ENCODE data around the gene EIF2AK3.
"Not testable (repeated sequence)": the region's sequence is repeated elsewhere in the genome, so short reads cannot be mapped to it uniquely, and the experiment has no call there.

Gene EIF2AK3

DNA sequence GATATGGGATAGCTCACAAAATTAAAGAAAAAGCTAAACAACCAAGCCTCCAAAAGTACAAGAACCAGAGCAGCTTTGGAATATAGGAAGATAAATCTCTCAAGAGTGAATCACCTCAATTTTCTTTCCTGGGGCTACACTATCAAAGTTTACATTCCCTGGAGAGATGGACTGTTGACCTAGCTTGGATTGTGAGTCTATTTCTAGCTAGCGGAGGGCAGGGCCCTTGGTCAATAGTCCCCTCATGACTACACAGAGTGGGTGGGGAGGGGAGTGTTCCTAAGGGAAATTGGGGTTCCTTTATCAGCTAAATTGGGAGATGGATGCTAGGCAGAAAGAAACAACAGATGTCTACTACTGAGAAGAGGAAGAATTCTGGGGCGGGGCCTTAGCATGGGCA is 29.9 kb upstream of the EIF2AK3 start:
- Histone ChIP-seq H3K9me3 (ENCODE audit: low read length) (no peaks in the 10 kb centered on the region), H3K9ac (ENCODE audit: low read length) (no peak overlapping the region), H3K27ac (ENCODE audit: low read depth, low read length) (no peak overlapping the region), H3K27me3 (ENCODE audit: control insufficient read depth in 1 of 2, insufficient read depth in 2 of 2, low read length in 2 of 2) (no peaks in the 10 kb centered on the region), H3K36me3 (ENCODE audit: insufficient read depth, low read length) (no peaks in the 10 kb centered on the region), H3K4me1 (ENCODE audit: insufficient read depth, low read length) (peaks cover 4% of the 10 kb centered on the region), H3K4me3 (ENCODE audit: low read depth in 1 of 2, low read length in 2 of 2) (no peak overlapping the region)

- no peak overlapping the region for H3K27ac ChIP-seq (ENCODE audit: low read depth, low read length)
- H3K36me3 ChIP-seq (ENCODE audit: insufficient read depth, low read length), result no peaks in the 10 kb centered on the region
Measured at GRCh38 chr2:88656690-88657089, 29.4 kb upstream of the EIF2AK3 start.

DNA sequence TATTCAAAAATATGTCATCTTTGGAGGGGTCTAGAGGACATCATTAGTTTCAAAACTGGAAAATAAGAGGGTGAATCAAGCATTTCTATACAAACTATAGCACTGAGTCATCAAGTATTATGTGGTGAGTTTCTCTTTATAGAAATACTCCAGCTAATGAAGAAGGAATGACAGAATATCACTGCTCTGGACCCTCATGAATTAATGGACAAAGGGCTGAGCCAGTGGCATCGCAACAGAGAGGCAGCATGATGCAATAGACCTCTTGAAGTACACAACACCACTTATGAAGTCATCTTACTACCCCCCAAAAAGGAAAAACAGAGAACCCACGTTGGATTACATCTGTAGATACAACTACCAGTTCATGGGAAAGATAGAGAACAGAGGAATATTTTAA is 27.4 kb upstream of the EIF2AK3 start:
- Histone ChIP-seq H3K9ac (ENCODE audit: low read length) (no peak overlapping the region), H3K4me3 (ENCODE audit: low read depth in 1 of 2, low read length in 2 of 2) (no peak overlapping the region), H3K4me1 (ENCODE audit: insufficient read depth, low read length) (peaks cover 4% of the 10 kb centered on the region), H3K36me3 (ENCODE audit: insufficient read depth, low read length) (no peaks in the 10 kb centered on the region), H3K9me3 (ENCODE audit: low read length) (no peaks in the 10 kb centered on the region), H3K27me3 (ENCODE audit: control insufficient read depth in 1 of 2, insufficient read depth in 2 of 2, low read length in 2 of 2) (no peaks in the 10 kb centered on the region), H3K27ac (ENCODE audit: low read depth, low read length) (no peak overlapping the region)

More at GRCh38 chr2:88656690-88657089, 29.4 kb upstream of the EIF2AK3 start:
- H3K4me1 ChIP-seq (ENCODE audit: insufficient read depth, low read length), result peaks cover 4% of the 10 kb centered on the region
- no peak overlapping the region for H3K4me3 ChIP-seq (ENCODE audit: low read depth in 1 of 2, low read length in 2 of 2)
- no peak overlapping the region for H3K9ac ChIP-seq (ENCODE audit: low read length)
- H3K27me3 ChIP-seq (ENCODE audit: control insufficient read depth in 1 of 2, insufficient read depth in 2 of 2, low read length in 2 of 2), result no peaks in the 10 kb centered on the region
- H3K9me3 ChIP-seq (ENCODE audit: low read length), result no peaks in the 10 kb centered on the region

- Histone ChIP-seq H3K27me3 (ENCODE audit: control insufficient read depth in 1 of 2, insufficient read depth in 2 of 2, low read length in 2 of 2) (no peaks in the 10 kb centered on the region), H3K9me3 (ENCODE audit: low read length) (no peaks in the 10 kb centered on the region), H3K4me3 (ENCODE audit: low read depth in 1 of 2, low read length in 2 of 2) (no peak overlapping the region), H3K4me1 (ENCODE audit: insufficient read depth, low read length) (no peaks in the 10 kb centered on the region), H3K27ac (ENCODE audit: low read depth, low read length) (no peak overlapping the region), H3K36me3 (ENCODE audit: insufficient read depth, low read length) (no peaks in the 10 kb centered on the region), H3K9ac (ENCODE audit: low read length) (no peak overlapping the region)
Measured at GRCh38 chr2:88651646-88652045, 24.4 kb upstream of the EIF2AK3 start.

DNA sequence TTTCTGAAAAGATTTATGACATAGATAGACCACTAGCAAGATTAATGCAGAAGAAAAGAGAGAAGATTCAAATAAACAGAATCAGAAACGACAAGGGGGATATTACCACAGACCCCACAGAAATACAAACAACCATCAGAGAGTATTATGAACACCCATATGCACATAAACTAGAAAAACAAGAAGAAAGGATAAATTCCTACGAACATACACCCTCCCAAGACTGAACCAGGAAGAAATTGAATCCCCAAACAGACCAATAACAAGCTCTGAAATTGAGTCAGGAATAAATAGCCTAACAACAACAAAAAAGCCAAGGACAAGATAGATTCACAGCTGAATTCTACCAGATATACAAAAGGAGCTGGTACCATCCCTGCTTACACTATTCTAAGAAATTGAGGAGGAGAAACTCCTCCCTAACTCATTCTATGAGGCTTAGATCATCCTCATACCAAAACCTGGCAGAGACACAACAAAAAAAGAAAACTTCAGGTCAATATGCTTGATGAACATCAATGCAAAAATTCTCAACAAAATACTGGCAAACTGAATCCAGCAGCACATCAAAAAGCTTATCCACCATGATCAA is 18.1 kb upstream of the EIF2AK3 start:
- not testable (repeated sequence) for H3K9me3 ChIP-seq (ENCODE audit: low read length); H3K9ac ChIP-seq (ENCODE audit: low read length); H3K4me3 ChIP-seq (ENCODE audit: low read depth in 1 of 2, low read length in 2 of 2); H3K36me3 ChIP-seq (ENCODE audit: insufficient read depth, low read length); H3K27ac ChIP-seq (ENCODE audit: low read depth, low read length); H3K4me1 ChIP-seq (ENCODE audit: insufficient read depth, low read length); H3K27me3 ChIP-seq (ENCODE audit: control insufficient read depth in 1 of 2, insufficient read depth in 2 of 2, low read length in 2 of 2)

DNA sequence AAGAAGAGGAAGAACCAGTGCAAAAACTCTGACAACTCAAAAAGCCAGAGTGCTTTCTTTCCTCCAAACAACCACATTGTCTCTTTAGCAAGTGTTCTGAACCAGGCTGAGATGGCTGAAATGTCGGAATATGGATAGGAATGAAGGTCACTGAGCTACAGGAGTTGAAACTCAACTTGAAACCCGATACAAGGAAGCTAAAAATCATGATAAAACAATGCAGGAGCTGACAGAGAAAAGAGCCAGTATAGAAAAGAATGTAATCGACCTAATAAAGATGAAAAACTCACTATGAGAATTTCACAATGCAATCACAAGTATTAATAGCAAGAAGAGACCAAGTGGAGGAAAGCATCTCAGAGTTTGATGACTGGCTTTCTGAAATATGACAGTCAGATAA is 15.0 kb upstream of the EIF2AK3 start:
- no peaks in the 10 kb centered on the region for H3K4me1 ChIP-seq (ENCODE audit: insufficient read depth, low read length)
- no peak overlapping the region for H3K4me3 ChIP-seq (ENCODE audit: low read depth in 1 of 2, low read length in 2 of 2)
- H3K9ac ChIP-seq (ENCODE audit: low read length), result no peak overlapping the region
- H3K9me3 ChIP-seq (ENCODE audit: low read length), result no peaks in the 10 kb centered on the region
- H3K36me3 ChIP-seq (ENCODE audit: insufficient read depth, low read length), result no peaks in the 10 kb centered on the region
- H3K27me3 ChIP-seq (ENCODE audit: control insufficient read depth in 1 of 2, insufficient read depth in 2 of 2, low read length in 2 of 2), result no peaks in the 10 kb centered on the region
- no peak overlapping the region for H3K27ac ChIP-seq (ENCODE audit: low read depth, low read length)

DNA sequence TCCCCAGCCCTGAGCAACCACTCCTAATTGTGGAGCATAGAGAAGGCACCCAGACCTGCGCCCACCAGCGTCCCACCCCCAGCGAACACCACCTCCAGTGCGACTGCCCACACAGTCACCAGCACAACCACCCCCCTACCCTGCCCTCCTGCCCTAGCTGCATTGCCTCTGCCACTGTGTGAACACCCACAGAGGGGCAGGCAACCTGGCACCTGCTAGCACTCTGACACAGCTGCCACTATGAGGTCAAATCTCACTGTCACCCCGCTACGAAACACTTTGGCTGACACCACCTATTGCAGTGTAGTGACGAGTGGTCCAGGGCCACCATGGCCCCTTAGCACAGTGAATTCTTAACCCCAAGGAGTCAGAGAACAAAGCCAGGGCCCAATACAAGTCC is 14.1 kb upstream of the EIF2AK3 start:
- Histone ChIP-seq H3K27ac (ENCODE audit: low read depth, low read length) (no peak overlapping the region), H3K36me3 (ENCODE audit: insufficient read depth, low read length) (no peaks in the 10 kb centered on the region), H3K9ac (ENCODE audit: low read length) (no peak overlapping the region), H3K4me3 (ENCODE audit: low read depth in 1 of 2, low read length in 2 of 2) (no peak overlapping the region), H3K4me1 (ENCODE audit: insufficient read depth, low read length) (no peaks in the 10 kb centered on the region), H3K9me3 (ENCODE audit: low read length) (no peaks in the 10 kb centered on the region), H3K27me3 (ENCODE audit: control insufficient read depth in 1 of 2, insufficient read depth in 2 of 2, low read length in 2 of 2) (no peaks in the 10 kb centered on the region)

DNA sequence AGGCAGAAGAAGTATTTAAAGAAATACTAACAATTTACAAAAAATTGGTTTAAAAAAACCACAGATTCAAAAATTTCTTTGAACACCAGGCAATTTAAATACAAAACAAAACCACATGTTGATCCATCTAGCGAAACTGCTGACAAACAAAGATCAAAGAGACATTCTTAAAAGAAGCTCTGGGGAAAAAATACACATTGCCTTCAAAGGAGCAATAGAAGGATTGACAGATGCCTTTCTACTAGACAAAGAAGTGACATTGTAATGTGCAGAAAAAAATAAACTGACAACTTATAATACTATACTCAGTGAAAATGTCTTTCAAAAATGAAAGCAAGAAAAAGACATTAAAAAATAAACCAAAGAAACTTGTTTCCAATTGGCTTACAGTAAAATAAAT is 12.6 kb upstream of the EIF2AK3 start:
- H3K36me3 ChIP-seq (ENCODE audit: insufficient read depth, low read length), result no peaks in the 10 kb centered on the region
- no peak overlapping the region for H3K27ac ChIP-seq (ENCODE audit: low read depth, low read length)
- no peaks in the 10 kb centered on the region for H3K4me1 ChIP-seq (ENCODE audit: insufficient read depth, low read length)
- H3K4me3 ChIP-seq (ENCODE audit: low read depth in 1 of 2, low read length in 2 of 2), result no peak overlapping the region
- H3K9me3 ChIP-seq (ENCODE audit: low read length), result no peaks in the 10 kb centered on the region
- H3K9ac ChIP-seq (ENCODE audit: low read length), result no peak overlapping the region
- no peaks in the 10 kb centered on the region for H3K27me3 ChIP-seq (ENCODE audit: control insufficient read depth in 1 of 2, insufficient read depth in 2 of 2, low read length in 2 of 2)

- no peaks in the 10 kb centered on the region for H3K4me1 ChIP-seq (ENCODE audit: insufficient read depth, low read length)
- H3K9ac ChIP-seq (ENCODE audit: low read length), result no peak overlapping the region
- H3K27me3 ChIP-seq (ENCODE audit: control insufficient read depth in 1 of 2, insufficient read depth in 2 of 2, low read length in 2 of 2), result no peaks in the 10 kb centered on the region
- H3K9me3 ChIP-seq (ENCODE audit: low read length), result no peaks in the 10 kb centered on the region
- no peaks in the 10 kb centered on the region for H3K36me3 ChIP-seq (ENCODE audit: insufficient read depth, low read length)
- H3K27ac ChIP-seq (ENCODE audit: low read depth, low read length), result no peak overlapping the region
- no peak overlapping the region for H3K4me3 ChIP-seq (ENCODE audit: low read depth in 1 of 2, low read length in 2 of 2)
Measured at GRCh38 chr2:88638743-88639142, 11.5 kb upstream of the EIF2AK3 start.

DNA sequence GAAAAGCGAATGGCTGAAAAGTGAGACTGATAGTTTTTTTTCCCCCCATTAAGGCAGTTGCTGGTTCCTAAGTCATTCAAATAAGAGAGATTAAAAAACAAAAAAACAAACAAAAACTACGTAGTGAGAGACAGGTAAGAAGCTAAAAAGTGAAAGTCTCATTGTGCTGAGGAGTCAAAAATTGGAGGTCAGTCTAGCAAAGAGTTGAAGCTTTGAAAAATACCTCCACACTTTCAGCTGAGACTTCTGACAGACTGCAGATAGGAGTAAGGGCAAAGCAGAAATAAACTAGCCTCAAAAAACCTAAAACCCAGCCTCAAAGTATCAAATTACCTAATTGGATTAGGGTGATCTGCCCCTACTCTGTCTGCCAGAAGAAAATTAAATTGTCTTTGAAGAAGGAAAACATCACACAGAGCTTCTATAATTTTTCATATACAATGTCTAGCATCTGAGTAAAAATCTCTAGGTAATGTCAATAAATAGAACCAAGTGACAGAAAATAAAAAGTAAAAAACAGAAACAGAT is 10.9 kb upstream of the EIF2AK3 start:
- no peaks in the 10 kb centered on the region for H3K4me1 ChIP-seq (ENCODE audit: insufficient read depth, low read length)
- H3K27me3 ChIP-seq (ENCODE audit: control insufficient read depth in 1 of 2, insufficient read depth in 2 of 2, low read length in 2 of 2), result no peaks in the 10 kb centered on the region
- no peaks in the 10 kb centered on the region for H3K9me3 ChIP-seq (ENCODE audit: low read length)
- no peak overlapping the region for H3K4me3 ChIP-seq (ENCODE audit: low read depth in 1 of 2, low read length in 2 of 2)
- no peak overlapping the region for H3K27ac ChIP-seq (ENCODE audit: low read depth, low read length)
- no peaks in the 10 kb centered on the region for H3K36me3 ChIP-seq (ENCODE audit: insufficient read depth, low read length)
- H3K9ac ChIP-seq (ENCODE audit: low read length), result no peak overlapping the region

- Histone ChIP-seq H3K4me1 (ENCODE audit: insufficient read depth, low read length) (no peaks in the 10 kb centered on the region), H3K27me3 (ENCODE audit: control insufficient read depth in 1 of 2, insufficient read depth in 2 of 2, low read length in 2 of 2) (no peaks in the 10 kb centered on the region), H3K27ac (ENCODE audit: low read depth, low read length) (no peak overlapping the region), H3K36me3 (ENCODE audit: insufficient read depth, low read length) (no peaks in the 10 kb centered on the region), H3K9ac (ENCODE audit: low read length) (no peak overlapping the region), H3K9me3 (ENCODE audit: low read length) (no peaks in the 10 kb centered on the region), H3K4me3 (ENCODE audit: low read depth in 1 of 2, low read length in 2 of 2) (no peak overlapping the region)
Measured at GRCh38 chr2:88637464-88637863, 10.2 kb upstream of the EIF2AK3 start.

GRCh38 chr2:88636026-88636425 is 8.8 kb upstream of the EIF2AK3 start:
- Histone ChIP-seq H3K27ac (ENCODE audit: low read depth, low read length) (no peak overlapping the region), H3K4me3 (ENCODE audit: low read depth in 1 of 2, low read length in 2 of 2) (no peak overlapping the region), H3K27me3 (ENCODE audit: control insufficient read depth in 1 of 2, insufficient read depth in 2 of 2, low read length in 2 of 2) (no peaks in the 10 kb centered on the region), H3K36me3 (ENCODE audit: insufficient read depth, low read length) (no peaks in the 10 kb centered on the region), H3K9me3 (ENCODE audit: low read length) (no peaks in the 10 kb centered on the region), H3K9ac (ENCODE audit: low read length) (no peak overlapping the region), H3K4me1 (ENCODE audit: insufficient read depth, low read length) (no peaks in the 10 kb centered on the region)

All from muscle layer of colon (tissue), 2 donors.